Measurements from ENCODE around the gene CDKN1B.

DNA sequence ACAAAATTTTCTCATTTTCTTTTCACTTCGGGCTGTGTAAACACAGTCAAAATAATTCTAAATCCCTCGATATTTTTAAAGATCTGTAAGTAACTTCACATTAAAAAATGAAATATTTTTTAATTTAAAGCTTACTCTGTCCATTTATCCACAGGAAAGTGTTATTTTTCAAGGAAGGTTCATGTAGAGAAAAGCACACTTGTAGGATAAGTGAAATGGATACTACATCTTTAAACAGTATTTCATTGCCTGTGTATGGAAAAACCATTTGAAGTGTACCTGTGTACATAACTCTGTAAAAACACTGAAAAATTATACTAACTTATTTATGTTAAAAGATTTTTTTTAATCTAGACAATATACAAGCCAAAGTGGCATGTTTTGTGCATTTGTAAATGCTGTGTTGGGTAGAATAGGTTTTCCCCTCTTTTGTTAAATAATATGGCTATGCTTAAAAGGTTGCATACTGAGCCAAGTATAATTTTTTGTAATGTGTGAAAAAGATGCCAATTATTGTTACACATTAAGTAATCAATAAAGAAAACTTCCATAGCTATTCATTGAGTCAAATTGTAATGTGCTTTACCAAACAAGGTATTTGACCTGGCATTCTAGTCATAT, 4.8 kb downstream of the CDKN1B start:
- TF ChIP-seq SMAD3 (CRISPR knock-in tag; IDR thresholded peaks at IDR 0.05) (no peak), RBM22 (optimal IDR thresholded peaks at IDR 0.05; ENCODE audit: low read length) (no peak), SUZ12 (IDR thresholded peaks at IDR 0.05; ENCODE audit: low read depth, low read length) (no peak), GABPA (IDR thresholded peaks at IDR 0.05; ENCODE audit: low read depth, low read length) (no peak), GABPA (CRISPR knock-in tag; IDR thresholded peaks at IDR 0.05; ENCODE audit: low read depth) (no peak), ZBTB3 (CRISPR knock-in tag; IDR thresholded peaks at IDR 0.05; ENCODE audit: borderline replicate concordance, low read depth) (no peak)
- TF ChIP-seq, protein P1, sequence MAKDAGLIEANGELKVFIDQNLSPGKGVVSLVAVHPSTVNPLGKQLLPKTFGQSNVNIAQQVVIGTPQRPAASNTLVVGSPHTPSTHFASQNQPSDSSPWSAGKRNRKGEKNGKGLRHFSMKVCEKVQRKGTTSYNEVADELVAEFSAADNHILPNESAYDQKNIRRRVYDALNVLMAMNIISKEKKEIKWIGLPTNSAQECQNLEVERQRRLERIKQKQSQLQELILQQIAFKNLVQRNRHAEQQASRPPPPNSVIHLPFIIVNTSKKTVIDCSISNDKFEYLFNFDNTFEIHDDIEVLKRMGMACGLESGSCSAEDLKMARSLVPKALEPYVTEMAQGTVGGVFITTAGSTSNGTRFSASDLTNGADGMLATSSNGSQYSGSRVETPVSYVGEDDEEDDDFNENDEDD (CRISPR knock-in tag; IDR thresholded peaks at IDR 0.05; ENCODE audit: borderline replicate concordance): no peak
